Peyer's patch (tissue), 4 donors: ENCODE results near the gene TRUB2. TPM values are rescaled to one million over a fixed set of nuclear protein-coding genes. Genes with fewer than 3 reads are reported as not detected.

Source experiments
- DNase-seq, 3 donors: peaks; one replicate each; pipeline ENCODE4 v3.0.0-alpha.2; 2017 to 2019
- H3K27ac ChIP-seq, 4 donors: fragments of 200-600 bp; sonication (generic); one replicate each; pipeline ENCODE4 v1.5.1; 2016 to 2019
- H3K27me3 ChIP-seq, 2 donors: fragments of 200-600 bp; sonication (generic); one replicate each; pipeline ENCODE4 v1.5.1; 2019
- H3K36me3 ChIP-seq, 3 donors: fragments of 200-600 bp; sonication (generic); one replicate each; pipeline ENCODE4 v1.5.1; 2016 to 2019
- H3K4me1 ChIP-seq, 4 donors: fragments of 200-600 bp; sonication (generic); one replicate each; pipeline ENCODE4 v1.5.1; 2016 to 2019
- H3K4me3 ChIP-seq, 4 donors: fragments of 200-600 bp; sonication (generic); 1 replicate in 3 of 4; 2 replicates in 1 of 4; pipeline ENCODE4 v1.5.1; 2016 to 2019; ENCODE audit warnings: mild to moderate bottlenecking in 1 of 4
- H3K9me3 ChIP-seq, 4 donors: fragments of 200-600 bp; sonication (generic); one replicate each; pipeline ENCODE4 v1.5.1; 2016 to 2019; ENCODE audit warnings: mild to moderate bottlenecking in 1 of 4
- POLR2A ChIP-seq, 2 donors: fragments of 450-650 bp; IDR thresholded peaks; one replicate each; pipeline ENCODE4 v1.5.1; 2017; ENCODE audit warnings: antibody characterized with exemption in 2 of 2, mild to moderate bottlenecking in 2 of 2, moderate library complexity in 2 of 2
- total RNA-seq, 4 donors: library from RNA; depleted of rRNA; stranded (reverse); fragments of >200 nt; gene quantifications; one replicate each; pipeline ENCODE4 v1.1.0, GENCODE V29; 2016
- TF ChIP-seq, protein P1 (sequence below), 6 experiments: fragments of 450-650 bp in 4 of 6; fragments of 200-600 bp in 2 of 6; sonication (generic) in 1 of 6; IDR thresholded peaks; one replicate each; pipeline ENCODE4 v1.5.1; 2017 to 2019; ENCODE audit warnings: antibody characterized with exemption in 6 of 6, mild to moderate bottlenecking in 3 of 6, moderate library complexity in 1 of 6

Gene TRUB2
- total RNA-seq, 4 donors from 2014 or later = 11.7 to 42.9 (median 17.4) TPM

DNA sequence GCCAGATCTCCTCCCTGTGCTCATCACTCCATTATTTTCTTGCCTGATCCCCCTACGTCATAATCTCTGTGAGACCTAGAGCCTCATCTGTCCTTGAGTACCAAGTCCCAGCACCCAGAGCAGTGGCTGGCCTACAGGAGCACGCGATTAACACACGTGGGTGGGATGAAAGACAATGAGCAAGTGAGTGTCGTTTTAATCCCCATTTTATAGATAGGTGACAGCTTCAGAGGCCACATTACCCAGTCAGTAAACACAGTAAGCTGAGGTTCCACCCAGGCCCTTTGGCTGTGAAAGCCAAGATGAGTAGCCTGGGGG, 17.3 kb downstream of the TRUB2 start:
- no peaks in the 10 kb centered on the region for H3K27me3 ChIP-seq
- TF ChIP-seq, protein P1, sequence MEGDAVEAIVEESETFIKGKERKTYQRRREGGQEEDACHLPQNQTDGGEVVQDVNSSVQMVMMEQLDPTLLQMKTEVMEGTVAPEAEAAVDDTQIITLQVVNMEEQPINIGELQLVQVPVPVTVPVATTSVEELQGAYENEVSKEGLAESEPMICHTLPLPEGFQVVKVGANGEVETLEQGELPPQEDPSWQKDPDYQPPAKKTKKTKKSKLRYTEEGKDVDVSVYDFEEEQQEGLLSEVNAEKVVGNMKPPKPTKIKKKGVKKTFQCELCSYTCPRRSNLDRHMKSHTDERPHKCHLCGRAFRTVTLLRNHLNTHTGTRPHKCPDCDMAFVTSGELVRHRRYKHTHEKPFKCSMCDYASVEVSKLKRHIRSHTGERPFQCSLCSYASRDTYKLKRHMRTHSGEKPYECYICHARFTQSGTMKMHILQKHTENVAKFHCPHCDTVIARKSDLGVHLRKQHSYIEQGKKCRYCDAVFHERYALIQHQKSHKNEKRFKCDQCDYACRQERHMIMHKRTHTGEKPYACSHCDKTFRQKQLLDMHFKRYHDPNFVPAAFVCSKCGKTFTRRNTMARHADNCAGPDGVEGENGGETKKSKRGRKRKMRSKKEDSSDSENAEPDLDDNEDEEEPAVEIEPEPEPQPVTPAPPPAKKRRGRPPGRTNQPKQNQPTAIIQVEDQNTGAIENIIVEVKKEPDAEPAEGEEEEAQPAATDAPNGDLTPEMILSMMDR (IDR thresholded peaks at IDR 0.05) = no peak
- no peak for TF ChIP-seq POLR2A (IDR thresholded peaks at IDR 0.05)
- H3K4me1 ChIP-seq = no peaks in the 10 kb centered on the region
- peaks cover 0 to 14% (median 0%) of the 10 kb centered on the region in 3 donors for H3K36me3 ChIP-seq
- no peak overlapping the region for H3K27ac ChIP-seq
- H3K9me3 ChIP-seq = no peaks in the 10 kb centered on the region
- no peak overlapping the region for H3K4me3 ChIP-seq
- no peak for DNase-seq

DNA sequence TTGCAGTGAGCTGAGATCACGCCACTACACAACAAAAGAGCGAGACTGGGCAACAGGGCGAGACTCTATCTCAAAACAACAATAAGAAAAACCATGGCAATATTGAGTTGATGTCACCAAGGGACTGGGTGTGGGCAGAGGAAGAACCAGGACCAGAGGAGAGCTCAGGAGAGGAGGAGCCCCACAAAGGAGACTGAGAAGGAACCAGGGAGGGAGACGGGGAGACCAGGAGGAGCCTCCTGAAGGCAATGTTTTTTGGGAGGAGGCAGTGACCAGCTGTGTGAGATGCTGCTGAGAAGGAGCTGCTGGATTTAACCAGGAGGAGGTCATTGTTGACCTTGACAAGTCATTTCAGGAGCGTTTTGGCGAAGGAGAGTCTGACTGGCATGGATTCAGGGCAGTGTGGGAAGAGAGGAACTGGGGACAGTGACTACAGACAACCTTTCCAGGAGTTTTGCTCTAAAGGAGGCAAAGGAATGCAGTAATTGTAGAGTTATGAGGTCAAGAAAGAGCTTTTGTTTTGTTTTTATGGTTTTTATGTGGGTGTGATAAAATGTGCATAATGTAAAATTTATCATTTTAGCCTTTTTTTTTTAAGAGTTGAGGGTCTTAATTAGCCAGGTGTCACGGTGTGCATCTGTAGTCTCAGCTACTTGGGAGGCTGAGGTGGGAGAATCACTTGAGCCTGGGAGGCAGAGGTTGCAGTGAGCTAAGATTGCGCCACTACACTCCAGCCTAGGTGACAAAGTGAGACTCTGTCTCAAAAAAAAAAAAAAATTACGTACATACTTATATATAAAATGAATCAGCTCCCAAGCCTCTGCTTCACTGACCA, 17.9 kb downstream of the TRUB2 start:
- TF ChIP-seq, protein P1 (IDR thresholded peaks at IDR 0.05) = no peak
- no peak for TF ChIP-seq POLR2A (IDR thresholded peaks at IDR 0.05)
- no peak for DNase-seq
- no peaks in the 10 kb centered on the region for H3K27me3 ChIP-seq
- no peak overlapping the region for H3K4me3 ChIP-seq
- no peak overlapping the region for H3K27ac ChIP-seq
- peaks cover 0 to 8% (median 0%) of the 10 kb centered on the region in 3 donors for H3K36me3 ChIP-seq
- H3K9me3 ChIP-seq = no peaks in the 10 kb centered on the region
- no peaks in the 10 kb centered on the region for H3K4me1 ChIP-seq

DNA sequence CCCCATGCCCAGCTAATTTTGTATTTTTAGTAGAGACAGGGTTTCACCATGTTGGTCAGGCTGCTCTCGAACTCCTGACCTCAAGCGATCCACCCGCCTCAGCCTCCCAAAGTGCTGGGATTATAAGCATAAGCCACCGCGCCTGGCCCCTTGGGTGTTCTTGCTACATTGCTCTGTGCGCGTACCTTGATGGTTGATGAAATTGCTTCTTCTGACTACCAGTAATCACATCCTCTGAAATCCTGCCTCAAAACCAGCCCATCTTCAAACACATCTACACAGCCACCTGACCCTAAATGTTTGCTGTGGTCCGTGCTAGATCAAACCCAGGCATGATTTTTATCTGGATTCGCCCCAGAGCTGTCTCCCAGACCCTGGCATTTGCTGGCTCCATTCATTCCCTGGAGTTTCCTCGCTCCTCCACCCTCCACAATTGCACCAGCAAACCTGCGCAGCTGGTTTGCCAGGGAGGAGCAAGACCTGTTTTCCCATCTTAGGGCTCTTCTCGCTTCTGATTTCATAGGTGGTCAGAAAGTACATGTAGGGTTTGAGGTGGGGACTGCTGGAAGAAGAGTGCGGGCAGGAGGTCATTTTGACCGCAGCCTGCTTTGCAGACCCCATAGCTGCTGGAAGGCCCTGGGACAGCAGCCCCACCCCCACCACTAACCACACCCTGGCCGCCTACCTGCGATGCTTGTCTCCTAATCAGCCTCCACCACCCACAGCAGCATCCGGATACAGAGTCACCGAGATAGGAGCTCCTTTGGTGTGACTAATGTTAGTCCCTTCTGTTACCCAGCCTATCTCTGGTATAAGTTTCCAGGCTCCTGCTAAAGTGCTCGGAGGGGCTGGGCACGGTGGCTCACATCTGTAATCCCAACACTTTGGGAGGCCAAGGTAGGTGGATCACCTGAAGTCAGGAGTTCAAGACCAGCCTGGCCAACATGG, 23.4 kb downstream of the TRUB2 start:
- DNase-seq = no peak
- Histone ChIP-seq H3K4me3 (no peak overlapping the region), H3K9me3 (no peaks in the 10 kb centered on the region), H3K27ac (peak overlapping the region in 1 of 4 donors; percentile 73), H3K27me3 (no peaks in the 10 kb centered on the region), H3K4me1 (peaks cover 0 to 21% (median 2%) of the 10 kb centered on the region in 4 donors), H3K36me3 (no peaks in the 10 kb centered on the region)
- TF ChIP-seq, protein P1 (IDR thresholded peaks at IDR 0.05) = no peak
- no peak for TF ChIP-seq POLR2A (IDR thresholded peaks at IDR 0.05)

DNA sequence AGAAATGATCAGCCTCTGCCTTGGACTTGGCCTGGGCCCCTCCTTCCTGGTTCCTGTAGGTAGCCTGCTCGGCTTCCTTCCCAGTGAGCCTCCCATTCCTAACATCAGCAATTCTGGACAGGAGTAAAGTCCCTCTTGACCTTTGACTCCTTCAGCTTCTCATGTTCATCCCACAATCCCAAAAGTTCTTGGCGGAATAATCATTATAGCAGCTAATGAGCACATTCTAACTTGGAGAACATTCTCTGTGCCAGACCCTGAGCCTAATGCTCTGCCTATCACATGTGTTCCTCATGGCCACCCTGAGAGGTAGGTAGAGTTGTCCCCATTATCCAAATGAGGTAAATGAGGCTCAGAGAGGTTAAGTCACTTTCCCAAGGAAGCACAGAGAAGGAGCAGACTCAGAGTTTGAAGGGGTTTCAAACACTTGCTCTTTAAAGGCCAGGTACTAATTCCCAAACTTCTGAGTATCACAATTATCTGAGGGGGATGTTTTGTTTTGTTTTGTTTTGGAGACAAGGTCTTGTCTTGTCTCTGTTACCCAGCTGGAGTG, 24.9 kb downstream of the TRUB2 start:
- peak in 1 of 3 donors; percentile 61 for DNase-seq
- no peak for TF ChIP-seq POLR2A (IDR thresholded peaks at IDR 0.05)
- TF ChIP-seq, protein P1 (IDR thresholded peaks at IDR 0.05) = no peak
- Histone ChIP-seq H3K4me1 (peaks cover 0 to 21% (median 2%) of the 10 kb centered on the region in 4 donors), H3K36me3 (no peaks in the 10 kb centered on the region), H3K9me3 (no peaks in the 10 kb centered on the region), H3K27me3 (no peaks in the 10 kb centered on the region), H3K27ac (peak overlapping the region in 3 of 4 donors; percentile 74 to 93 (median 84)), H3K4me3 (no peak overlapping the region)
